K562 (cell line): Measurements from ENCODE around the gene CYP26A1. TPM values are rescaled to one million over a fixed set of nuclear protein-coding genes. Genes with fewer than 3 reads are reported as not detected.

Experiments used
- ATAC-seq: fragments of 200-7000 bp; cut with Tn5 transposase; 3 replicates; pipeline ENCODE4 v1.9.1; 2020; ENCODE audit warnings: moderate library complexity
- BruUV-seq: library from RNA; stranded (reverse); fragments of 400-500 nt; replicated peaks from 2 replicates; lab custom pipeline; 2021; lab: Mats Ljungman, UMichigan
- CTCF ChIA-PET: fragments of 300-600 bp; formaldehyde crosslinking; extraction: SDS; loops from one replicate; lab custom pipeline; 2021; ENCODE audit warnings: low intra/inter-chr PET ratio; lab: Yijun Ruan, JAX
- POLR2A ChIA-PET: fragments of 300-600, 350-650 bp; sonication (Branson Sonifier 250); formaldehyde crosslinking; extraction: SDS; loops from one replicate; lab custom pipeline; 2021; ENCODE audit warnings: antibody characterized with exemption, inconsistent platforms; lab: Yijun Ruan, JAX
- DNase-seq, 4 experiments: peaks; one replicate each; pipeline versions ENCODE4 v3.0.0 to v3.0.0-alpha.2; 2011 to 2018; ENCODE audit warnings: low spot score in 3 of 4, mixed read lengths in 3 of 4; ENCODE audit errors: extremely low read depth in 1 of 4
- FAIRE-seq: peaks from 2 replicates; lab custom pipeline; 2011; peaks lifted over from hg19 to GRCh38; lab: Jason Lieb, UNC
- H2AFZ ChIP-seq: 2 replicates; pipeline ENCODE4 v1.6.0; 2011; ENCODE audit warnings: low read depth, low read length, control low read depth, inconsistent platforms
- H3K27ac ChIP-seq: fragments of 200-600 bp; 3 replicates; pipeline ENCODE4 v1.8.0; 2011; ENCODE audit warnings: low read depth, mild to moderate bottlenecking, control low read depth, inconsistent platforms, low read length, moderate library complexity, mixed read lengths; ENCODE audit errors: extremely low read depth
- H3K27me3 ChIP-seq, 2 experiments: fragments of 300-600 bp in 1 of 2; 2 replicates in 1 of 2; 3 replicates in 1 of 2; pipeline versions ENCODE4 v1.6.0 to v1.8.0; 2011; ENCODE audit warnings: inconsistent platforms in 2 of 2, low read length in 2 of 2, mild to moderate bottlenecking in 1 of 2, mixed read lengths in 1 of 2, moderate library complexity in 1 of 2; ENCODE audit not compliant: control insufficient read depth in 2 of 2, insufficient read depth in 2 of 2
- H3K36me3 ChIP-seq: fragments of 300-600 bp; 3 replicates; pipeline ENCODE4 v1.8.0; 2011; ENCODE audit warnings: mild to moderate bottlenecking, low read length, inconsistent platforms; ENCODE audit not compliant: control insufficient read depth, insufficient read depth
- H3K4me1 ChIP-seq, 2 experiments: fragments of 200-600 bp in 1 of 2; replicated peaks in 1 of 2; 2 replicates in 1 of 2; 3 replicates in 1 of 2; pipeline versions ENCODE4 v1.5.1 to v1.8.0; 2011; ENCODE audit warnings: inconsistent platforms in 2 of 2, low read length in 2 of 2, mild to moderate bottlenecking in 1 of 2, mixed read lengths in 1 of 2, moderate library complexity in 1 of 2; ENCODE audit not compliant: control insufficient read depth in 2 of 2, insufficient read depth in 2 of 2
- H3K4me2 ChIP-seq: 2 replicates; pipeline ENCODE4 v1.6.1; 2011; ENCODE audit warnings: low read length, control low read depth, inconsistent platforms, mixed read lengths; ENCODE audit not compliant: insufficient read depth
- H3K4me3 ChIP-seq: fragments of 200-600 bp; sonication (generic), shearing (Covaris generic); 2 replicates; pipeline ENCODE4 v1.5.1; 2016; ENCODE audit warnings: control low read depth, inconsistent platforms
- H3K79me2 ChIP-seq: fragments of 200-600 bp; 3 replicates; pipeline ENCODE4 v1.8.0; 2011; ENCODE audit warnings: low read length, inconsistent platforms; ENCODE audit not compliant: control insufficient read depth, insufficient read depth
- H3K9ac ChIP-seq, 2 experiments: 2 replicates each; pipeline versions ENCODE4 v1.6.0 to v1.6.1; 2011; ENCODE audit warnings: low read depth in 2 of 2, low read length in 2 of 2, control low read depth in 1 of 2, inconsistent platforms in 1 of 2, mild to moderate bottlenecking in 1 of 2, mixed read lengths in 1 of 2; ENCODE audit not compliant: insufficient read depth in 1 of 2
- H3K9me1 ChIP-seq: one replicate; pipeline ENCODE4 v1.6.0; 2011; ENCODE audit warnings: inconsistent platforms, mild to moderate bottlenecking, low read length, moderate library complexity; ENCODE audit not compliant: control insufficient read depth, insufficient read depth
- H3K9me3 ChIP-seq: replicated peaks from 2 replicates; pipeline ENCODE4 v1.5.1; 2011; ENCODE audit warnings: low read depth, low read length, inconsistent platforms; ENCODE audit not compliant: control insufficient read depth, insufficient read depth
- H4K20me1 ChIP-seq: replicated peaks from 2 replicates; pipeline ENCODE4 v1.6.1; 2011; ENCODE audit warnings: low read length, inconsistent platforms, mixed read lengths; ENCODE audit not compliant: control insufficient read depth, insufficient read depth
- ETS2 ChIP-seq: IDR thresholded peaks from 2 replicates; pipeline ENCODE4 v1.6.1; 2016; ENCODE audit warnings: borderline replicate concordance, missing genetic modification characterization, mild to moderate bottlenecking, moderate library complexity, missing compliant biosample characterization; ENCODE audit not compliant: poor library complexity, severe bottlenecking
- HMG20B ChIP-seq: fragments of 250-450 bp; sonication (Bioruptor Pico); IDR thresholded peaks from 2 replicates; pipeline ENCODE4 v1.5.0; 2021; ENCODE audit warnings: mild to moderate bottlenecking
- PHF8 ChIP-seq: fragments of 200-600 bp; sonication (generic); IDR thresholded peaks from 2 replicates; pipeline ENCODE4 v1.6.1; 2012; ENCODE audit warnings: mixed run types, mild to moderate bottlenecking, inconsistent platforms, low read length, moderate library complexity, borderline replicate concordance
- SAP30 ChIP-seq: fragments of 200-600 bp; sonication (generic); IDR thresholded peaks from 2 replicates; pipeline ENCODE4 v1.6.1; 2012; ENCODE audit warnings: borderline replicate concordance, low read depth, mild to moderate bottlenecking, moderate library complexity, low read length, control low read depth, inconsistent platforms; ENCODE audit not compliant: insufficient read depth, poor library complexity, severe bottlenecking
- SETDB1 ChIP-seq: IDR thresholded peaks from one replicate; pipeline ENCODE4 v1.6.1; 2012; ENCODE audit warnings: low read length, control low read depth, inconsistent platforms
- ZNF695 ChIP-seq: fragments of 450-650 bp; formaldehyde crosslinking; IDR thresholded peaks from 2 replicates; pipeline ENCODE4 v1.4.0; 2020; ENCODE audit warnings: mild to moderate bottlenecking, moderate library complexity
- ZNF79 ChIP-seq: fragments of 250-450 bp; sonication (Bioruptor Pico); IDR thresholded peaks from 2 replicates; pipeline ENCODE4 v1.4.0; 2020; ENCODE audit warnings: low read depth, mild to moderate bottlenecking, moderate library complexity
- WGBS: fragments of 100-300 bp; shearing (Covaris generic); methylation state at CpG from one replicate; pipeline ENCODE4 v1.1.6; 2016; ENCODE audit warnings: low coverage, mixed read lengths; ENCODE audit not compliant: insufficient coverage; ENCODE audit errors: missing lambda C conversion rate; 5-methylcytosine and 5-hydroxymethylcytosine counted together
- in situ Hi-C: fragments of 300-500 bp; cut with MboI; formaldehyde crosslinking; loops from 4 replicates; pipeline ENCODE4 v1.15.0; 2018; ENCODE audit warnings: inconsistent platforms, mixed read lengths
- intact Hi-C: fragments of 100-400 bp; cut with micrococcal nuclease; formaldehyde crosslinking; loops from 2 replicates; pipeline ENCODE4 v1.14.2; 2022
- polyA plus RNA-seq, 8 experiments: library from polyadenylated mRNA; depleted of rRNA in 4 of 8; stranded (reverse) in 5 of 8; unstranded in 3 of 8; fragments of >200 nt; fragmentation: Nextera tagmentation in 2 of 8; fragmentation: Illumina TruSeq in 1 of 8; extraction: Ambion mirVana in 2 of 8; extraction: Trizol in 1 of 8; gene quantifications; 2 replicates each; pipeline versions ENCODE4 v1.2.1 to v1.2.3, GENCODE V29; 2011 to 2014; ENCODE audit warnings: inconsistent platforms in 1 of 8, missing spikeins in 1 of 8
- total RNA-seq, 7 experiments: library from RNA; depleted of rRNA in 6 of 7; stranded (reverse); fragments of >200 nt in 6 of 7; fragmentation: Illumina TruSeq in 2 of 7; extraction: Trizol in 2 of 7; gene quantifications; 2 replicates each; pipeline versions ENCODE4 v1.2.1 to v1.2.3, GENCODE V29; 2011 to 2021; ENCODE audit warnings: low replicate concordance in 1 of 7
- TF ChIP-seq, protein P1 (sequence below): fragments of 250-450 bp; sonication (Bioruptor Pico); IDR thresholded peaks from 2 replicates; pipeline ENCODE4 v1.8.0; 2021; ENCODE audit warnings: mild to moderate bottlenecking, moderate library complexity

Gene CYP26A1
- total and polyA plus RNA-seq, 9 of the 15 experiments (the other 6 are each of a cell fraction or from before 2014, with no cell fraction given): 0.11 to 5.1 (median 1.6) TPM

DNA sequence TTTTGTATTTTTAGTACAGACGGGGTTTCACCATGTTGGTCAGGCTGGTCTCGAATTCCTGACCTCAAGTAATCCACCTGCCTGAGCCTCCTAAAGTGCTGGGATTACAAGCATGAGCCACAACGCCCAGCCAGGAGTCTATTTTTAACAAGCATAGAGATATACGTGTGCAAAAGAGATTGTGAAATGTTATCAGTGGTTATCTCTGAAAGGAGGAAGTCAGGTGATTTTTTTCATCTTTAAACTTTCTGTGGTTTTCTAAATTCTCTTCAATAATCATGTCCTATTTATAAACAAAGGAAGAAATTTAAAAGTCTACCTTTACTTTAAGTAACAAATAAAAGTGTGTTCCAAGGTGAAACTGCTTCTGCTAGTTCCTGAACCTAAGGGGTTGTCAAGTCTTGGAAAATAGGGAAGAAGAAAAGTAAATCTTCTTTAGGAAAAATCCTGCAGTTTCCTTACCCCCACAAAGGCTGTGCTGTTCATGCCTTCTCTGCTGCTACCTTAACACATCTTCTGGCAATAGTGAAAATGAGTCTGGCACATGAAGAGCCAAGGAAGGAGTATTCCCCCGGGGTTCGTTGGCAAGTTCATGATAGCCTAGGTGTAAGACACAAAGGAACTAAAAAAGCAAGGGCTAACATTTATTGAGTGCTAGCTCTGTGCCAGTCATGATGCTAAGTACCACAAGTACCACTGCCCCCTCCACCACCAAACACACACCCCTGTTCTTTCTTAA, 51.1 kb downstream of the CYP26A1 start:
- no peaks in the 10 kb centered on the region for H3K79me2 ChIP-seq
- POLR2A ChIA-PET: no interaction called here
- BruUV-seq: no TSS peak
- intact Hi-C loops: no loop called here
- TF ChIP-seq PHF8: no peak
- TF ChIP-seq, all 486 proteins: peak for 0
- 1% methylated on average over 6 of the region's 6 CpGs for WGBS
- Histone ChIP-seq H2AFZ (no peak overlapping the region), H4K20me1 (no peaks in the 10 kb centered on the region), H3K9me3 (peaks cover 7% of the 10 kb centered on the region), H3K36me3 (no peaks in the 10 kb centered on the region), H3K27me3 (peaks cover 0 to 9% of the 10 kb centered on the region in 2 experiments; a peak in 3 of 5 replicates), H3K4me3 (no peak overlapping the region), H3K4me1 (no peaks in the 10 kb centered on the region), H3K4me2 (no peak overlapping the region), H3K9me1 (no peaks in the 10 kb centered on the region), H3K9ac (no peak overlapping the region), H3K27ac (no peak overlapping the region)
- no peak for ATAC-seq
- FAIRE-seq: no peak
- DNase-seq: no peak
- in situ Hi-C loops: no loop called here
- CTCF ChIA-PET: no interaction called here

DNA sequence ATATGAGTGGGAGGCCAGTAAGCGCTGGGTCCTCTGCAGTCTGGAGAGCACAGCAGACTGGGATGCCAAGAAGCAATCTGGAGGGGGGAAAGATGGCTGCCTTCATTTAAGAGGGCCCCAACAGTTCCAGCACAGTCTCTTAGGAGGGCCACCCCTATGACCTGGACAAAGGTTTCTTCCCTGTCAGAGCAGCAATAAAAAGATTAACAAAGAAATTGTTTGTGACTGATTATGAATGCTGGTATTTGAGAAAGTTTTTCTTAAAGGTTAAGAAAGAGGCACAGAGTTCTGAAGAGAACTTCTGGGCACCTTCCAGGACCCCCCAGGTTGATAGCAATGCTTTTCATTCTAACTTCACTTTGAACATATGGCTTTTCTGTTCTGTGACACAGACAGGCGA, 52.3 kb downstream of the CYP26A1 start:
- FAIRE-seq (no peak), ATAC-seq (no peak), DNase-seq (no peak)
- H3K36me3 ChIP-seq: no peaks in the 10 kb centered on the region
- H3K79me2 ChIP-seq: no peaks in the 10 kb centered on the region
- no peaks in the 10 kb centered on the region for H4K20me1 ChIP-seq
- H3K9ac ChIP-seq: no peak overlapping the region
- H3K9me3 ChIP-seq: peaks cover 7% of the 10 kb centered on the region
- no peaks in the 10 kb centered on the region for H3K9me1 ChIP-seq
- no peak overlapping the region for H2AFZ ChIP-seq
- POLR2A ChIA-PET: no interaction called here
- H3K4me3 ChIP-seq: no peak overlapping the region
- peaks cover 0 to 7% of the 10 kb centered on the region in 2 experiments; a peak in 3 of 5 replicates for H3K27me3 ChIP-seq
- 0% methylated on average over 1 of the region's 2 CpGs for WGBS
- H3K4me1 ChIP-seq: no peaks in the 10 kb centered on the region
- no TSS peak for BruUV-seq
- H3K4me2 ChIP-seq: no peak overlapping the region
- intact Hi-C loops (no loop called here), in situ Hi-C loops (no loop called here)
- CTCF ChIA-PET: no interaction called here
- no peak overlapping the region for H3K27ac ChIP-seq
- TF ChIP-seq SETDB1 (no peak), SAP30 (no peak), ZNF79 (no peak), ETS2 (tag) (no peak), ZNF695 (no peak), HMG20B (no peak)
- TF ChIP-seq, protein P1, sequence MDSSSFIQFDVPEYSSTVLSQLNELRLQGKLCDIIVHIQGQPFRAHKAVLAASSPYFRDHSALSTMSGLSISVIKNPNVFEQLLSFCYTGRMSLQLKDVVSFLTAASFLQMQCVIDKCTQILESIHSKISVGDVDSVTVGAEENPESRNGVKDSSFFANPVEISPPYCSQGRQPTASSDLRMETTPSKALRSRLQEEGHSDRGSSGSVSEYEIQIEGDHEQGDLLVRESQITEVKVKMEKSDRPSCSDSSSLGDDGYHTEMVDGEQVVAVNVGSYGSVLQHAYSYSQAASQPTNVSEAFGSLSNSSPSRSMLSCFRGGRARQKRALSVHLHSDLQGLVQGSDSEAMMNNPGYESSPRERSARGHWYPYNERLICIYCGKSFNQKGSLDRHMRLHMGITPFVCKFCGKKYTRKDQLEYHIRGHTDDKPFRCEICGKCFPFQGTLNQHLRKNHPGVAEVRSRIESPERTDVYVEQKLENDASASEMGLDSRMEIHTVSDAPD: no peak
